22Rv1 (cell line): ENCODE data around the gene APH1B.

Experiments
- ZFX ChIP-seq: fragments of 450-650 bp; IDR thresholded peaks from 2 replicates; pipeline ENCODE4 v1.6.1; 2017; ENCODE audit warnings: antibody characterized with exemption, borderline replicate concordance
- TF ChIP-seq, protein P1 (sequence below): fragments of 450-650 bp; IDR thresholded peaks from 2 replicates; pipeline ENCODE4 v1.5.1; 2017; ENCODE audit warnings: mild to moderate bottlenecking

DNA sequence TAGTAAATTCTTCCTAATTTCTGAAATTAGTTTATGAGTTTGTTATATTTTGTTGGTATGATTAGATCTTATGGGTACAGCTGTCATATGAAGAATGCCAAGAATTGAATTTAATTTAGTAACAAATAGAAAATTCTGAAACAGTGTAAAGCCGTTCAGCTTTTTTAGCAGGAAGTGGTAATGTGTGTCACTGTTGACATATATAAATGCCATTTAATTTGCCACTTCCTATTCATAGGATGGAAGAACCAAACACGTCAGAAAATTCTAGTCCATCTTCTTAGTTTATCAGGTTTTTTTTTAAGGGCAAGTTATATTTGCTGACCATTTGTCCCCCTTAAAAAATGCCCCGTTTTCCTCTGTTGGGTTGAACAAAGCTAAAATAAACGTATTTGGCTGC, 45.0 kb upstream of the APH1B start:
- TF ChIP-seq, protein P1, sequence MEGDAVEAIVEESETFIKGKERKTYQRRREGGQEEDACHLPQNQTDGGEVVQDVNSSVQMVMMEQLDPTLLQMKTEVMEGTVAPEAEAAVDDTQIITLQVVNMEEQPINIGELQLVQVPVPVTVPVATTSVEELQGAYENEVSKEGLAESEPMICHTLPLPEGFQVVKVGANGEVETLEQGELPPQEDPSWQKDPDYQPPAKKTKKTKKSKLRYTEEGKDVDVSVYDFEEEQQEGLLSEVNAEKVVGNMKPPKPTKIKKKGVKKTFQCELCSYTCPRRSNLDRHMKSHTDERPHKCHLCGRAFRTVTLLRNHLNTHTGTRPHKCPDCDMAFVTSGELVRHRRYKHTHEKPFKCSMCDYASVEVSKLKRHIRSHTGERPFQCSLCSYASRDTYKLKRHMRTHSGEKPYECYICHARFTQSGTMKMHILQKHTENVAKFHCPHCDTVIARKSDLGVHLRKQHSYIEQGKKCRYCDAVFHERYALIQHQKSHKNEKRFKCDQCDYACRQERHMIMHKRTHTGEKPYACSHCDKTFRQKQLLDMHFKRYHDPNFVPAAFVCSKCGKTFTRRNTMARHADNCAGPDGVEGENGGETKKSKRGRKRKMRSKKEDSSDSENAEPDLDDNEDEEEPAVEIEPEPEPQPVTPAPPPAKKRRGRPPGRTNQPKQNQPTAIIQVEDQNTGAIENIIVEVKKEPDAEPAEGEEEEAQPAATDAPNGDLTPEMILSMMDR, result no peak
- no peak for TF ChIP-seq ZFX
